ENCODE measurements around the gene MARCHF10.
A peak's percentile ranks its signal among the peaks of the same experiment; 100 is the strongest.
"Not testable (repeated sequence)": the region's sequence is repeated elsewhere in the genome, so short reads cannot be mapped to it uniquely, and the experiment has no call there.

Gene MARCHF10

GRCh38 chr17:62785983-62786382, 22.1 kb downstream of the MARCHF10 start:
- DNase-seq = not testable (repeated sequence)

- no peak for DNase-seq
These were observed 25.3 kb downstream of the MARCHF10 start for GRCh38 chr17:62782730-62783270.

GRCh38 chr17:62781831-62782251, 26.3 kb downstream of the MARCHF10 start:
- no peak for DNase-seq

GRCh38 chr17:62781356-62781755, 26.8 kb downstream of the MARCHF10 start:
- DNase-seq = no peak

- DNase-seq = no peak
These were observed 27.2 kb downstream of the MARCHF10 start for GRCh38 chr17:62780951-62781350.

GRCh38 chr17:62780269-62780668, 27.8 kb downstream of the MARCHF10 start:
- DNase-seq = no peak

- DNase-seq = peak; percentile 54
These were observed 29.0 kb downstream of the MARCHF10 start for GRCh38 chr17:62778990-62779681.

- DNase-seq = no peak
These were observed 32.2 kb downstream of the MARCHF10 start for GRCh38 chr17:62775876-62776275.

GRCh38 chr17:62774338-62774737, 33.8 kb downstream of the MARCHF10 start:
- no peak for DNase-seq

- DNase-seq = no peak
These were observed 40.1 kb downstream of the MARCHF10 start for GRCh38 chr17:62767997-62768396.

- DNase-seq = no peak
These were observed 42.8 kb downstream of the MARCHF10 start for GRCh38 chr17:62765351-62765750.

GRCh38 chr17:62763891-62764600, 44.1 kb downstream of the MARCHF10 start:
- DNase-seq = no peak

GRCh38 chr17:62761884-62762283, 46.2 kb downstream of the MARCHF10 start:
- DNase-seq = no peak

GRCh38 chr17:62760945-62761267, 47.2 kb downstream of the MARCHF10 start:
- no peak for DNase-seq

- no peak for DNase-seq
These were observed 47.8 kb downstream of the MARCHF10 start for GRCh38 chr17:62760059-62760944.

GRCh38 chr17:62757500-62757951, 50.6 kb downstream of the MARCHF10 start:
- no peak for DNase-seq

GRCh38 chr17:62756198-62756597, 51.9 kb downstream of the MARCHF10 start:
- DNase-seq = no peak

- DNase-seq = peak; percentile 54
These were observed 52.8 kb downstream of the MARCHF10 start for GRCh38 chr17:62755141-62755851.

GRCh38 chr17:62754631-62755030, 53.5 kb downstream of the MARCHF10 start:
- DNase-seq = no peak

- DNase-seq = no peak
These were observed 54.6 kb downstream of the MARCHF10 start for GRCh38 chr17:62753562-62753961.

GRCh38 chr17:62751060-62751691, 56.9 kb downstream of the MARCHF10 start:
- DNase-seq = no peak

- DNase-seq = peak; percentile 60
These were observed 57.5 kb downstream of the MARCHF10 start for GRCh38 chr17:62750631-62751051.

All from right forelimb (tissue), 1 donor.